ENCODE measurements around the gene CAPN12.

CAPN12 gene

GRCh38 chr19:38726284-38726673 is 18.0 kb downstream of the CAPN12 start:
- ATAC-seq, result no peak
- no peaks in the 10 kb centered on the region for H3K27me3 Mint-ChIP-seq

GRCh38 chr19:38725469-38726283 is 18.6 kb downstream of the CAPN12 start:
- H3K27me3 Mint-ChIP-seq, result no peaks in the 10 kb centered on the region
- H3K4me3 Mint-ChIP-seq, result no peak overlapping the region
- no peaks in the 10 kb centered on the region for H3K9me3 Mint-ChIP-seq
- peaks cover 27% of the 10 kb centered on the region for H3K4me1 Mint-ChIP-seq
- H3K27ac Mint-ChIP-seq, result peak overlapping the region; percentile 30
- H3K36me3 Mint-ChIP-seq, result peaks cover 69% of the 10 kb centered on the region
- ATAC-seq, result no peak

More at GRCh38 chr19:38726284-38726673, 18.0 kb downstream of the CAPN12 start:
- peaks cover 23% of the 10 kb centered on the region for H3K4me1 Mint-ChIP-seq
- peak overlapping the region; percentile 30 for H3K27ac Mint-ChIP-seq
- no peak overlapping the region for H3K4me3 Mint-ChIP-seq
- peaks cover 71% of the 10 kb centered on the region for H3K36me3 Mint-ChIP-seq
- no peaks in the 10 kb centered on the region for H3K9me3 Mint-ChIP-seq

DNA sequence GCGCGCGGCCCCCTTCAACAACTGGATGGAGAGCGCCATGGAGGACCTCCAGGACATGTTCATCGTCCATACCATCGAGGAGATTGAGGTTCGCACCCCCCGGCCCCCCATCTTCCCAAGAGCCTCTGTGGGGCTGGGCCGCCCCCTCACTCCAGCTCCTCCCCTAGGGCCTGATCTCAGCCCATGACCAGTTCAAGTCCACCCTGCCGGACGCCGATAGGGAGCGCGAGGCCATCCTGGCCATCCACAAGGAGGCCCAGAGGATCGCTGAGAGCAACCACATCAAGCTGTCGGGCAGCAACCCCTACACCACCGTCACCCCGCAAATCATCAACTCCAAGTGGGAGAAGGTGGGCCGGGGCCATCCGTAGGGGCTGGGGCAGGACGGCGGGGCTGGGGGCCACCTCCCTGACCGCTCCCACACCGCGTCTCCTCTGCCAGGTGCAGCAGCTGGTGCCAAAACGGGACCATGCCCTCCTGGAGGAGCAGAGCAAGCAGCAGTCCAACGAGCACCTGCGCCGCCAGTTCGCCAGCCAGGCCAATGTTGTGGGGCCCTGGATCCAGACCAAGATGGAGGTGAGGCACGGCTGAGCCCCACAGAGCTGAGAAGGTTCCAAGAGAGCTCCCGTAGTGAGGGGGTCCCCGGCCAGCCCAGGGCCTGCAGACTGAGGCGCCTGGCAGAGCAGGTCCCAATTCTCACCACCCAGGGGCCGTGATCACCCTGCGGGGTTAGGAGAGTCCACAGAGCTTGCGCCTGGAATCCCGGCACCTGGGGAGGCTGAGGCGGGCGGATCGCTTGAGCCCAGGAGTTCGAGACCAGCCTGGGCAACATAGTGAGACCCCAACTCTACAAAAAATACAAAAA is 20.1 kb downstream of the CAPN12 start:
- Mint-ChIP-seq H3K27me3 (no peaks in the 10 kb centered on the region), H3K27ac (no peak overlapping the region), H3K4me1 (peaks cover 19% of the 10 kb centered on the region), H3K9me3 (no peaks in the 10 kb centered on the region), H3K36me3 (peaks cover 56% of the 10 kb centered on the region), H3K4me3 (no peak overlapping the region)
- ATAC-seq, result no peak

DNA sequence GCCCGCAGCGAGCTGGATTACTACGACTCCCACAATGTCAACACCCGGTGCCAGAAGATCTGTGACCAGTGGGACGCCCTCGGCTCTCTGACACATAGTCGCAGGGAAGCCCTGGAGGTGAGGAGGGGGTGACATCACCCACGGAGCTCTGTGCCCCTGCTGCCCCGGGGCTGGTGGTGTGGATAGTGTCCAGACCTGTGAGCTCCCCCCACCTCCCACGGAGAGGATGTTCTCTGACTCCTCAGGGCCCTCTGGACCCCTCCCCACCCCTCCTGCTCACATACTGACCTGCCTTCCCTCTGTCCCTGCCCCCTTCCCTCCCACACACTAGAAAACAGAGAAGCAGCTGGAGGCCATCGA is 20.7 kb downstream of the CAPN12 start:
- Mint-ChIP-seq H3K9me3 (no peaks in the 10 kb centered on the region), H3K4me1 (peaks cover 16% of the 10 kb centered on the region), H3K27me3 (no peaks in the 10 kb centered on the region), H3K36me3 (peaks cover 56% of the 10 kb centered on the region), H3K27ac (no peak overlapping the region), H3K4me3 (no peak overlapping the region)
- no peak for ATAC-seq

DNA sequence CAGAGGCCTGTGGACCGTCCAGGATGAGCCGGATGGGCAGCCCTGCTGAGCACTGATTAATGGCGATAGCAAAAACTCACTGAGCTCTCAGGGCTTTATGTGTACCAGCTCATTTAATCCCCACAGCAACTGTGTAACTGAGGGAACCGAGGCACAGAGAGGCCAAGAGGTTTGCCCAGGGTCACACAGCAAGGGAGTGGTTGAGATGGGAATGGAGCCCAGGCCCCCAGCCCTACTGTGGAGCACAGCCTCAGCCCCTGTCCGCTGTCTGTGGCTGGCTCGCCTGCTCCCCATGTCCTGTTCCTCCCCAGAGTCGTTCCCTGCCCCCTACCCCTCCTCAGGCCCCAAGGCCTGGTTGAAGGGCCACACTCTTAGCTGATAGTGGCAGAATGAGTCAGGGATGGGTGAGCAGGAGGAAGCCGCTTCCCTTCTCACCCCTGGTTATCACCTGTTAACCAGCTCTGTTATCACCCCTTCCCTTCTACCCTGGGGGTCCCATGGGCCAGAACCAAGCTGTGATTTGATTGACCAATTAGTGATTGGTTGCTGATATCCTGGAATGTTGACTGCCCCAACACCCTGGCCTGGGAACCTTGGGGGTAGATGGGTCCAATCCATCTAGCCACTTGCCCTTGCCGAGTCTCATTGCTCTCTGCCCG is 21.2 kb downstream of the CAPN12 start:
- no peak for ATAC-seq
- H3K27me3 Mint-ChIP-seq, result no peaks in the 10 kb centered on the region

DNA sequence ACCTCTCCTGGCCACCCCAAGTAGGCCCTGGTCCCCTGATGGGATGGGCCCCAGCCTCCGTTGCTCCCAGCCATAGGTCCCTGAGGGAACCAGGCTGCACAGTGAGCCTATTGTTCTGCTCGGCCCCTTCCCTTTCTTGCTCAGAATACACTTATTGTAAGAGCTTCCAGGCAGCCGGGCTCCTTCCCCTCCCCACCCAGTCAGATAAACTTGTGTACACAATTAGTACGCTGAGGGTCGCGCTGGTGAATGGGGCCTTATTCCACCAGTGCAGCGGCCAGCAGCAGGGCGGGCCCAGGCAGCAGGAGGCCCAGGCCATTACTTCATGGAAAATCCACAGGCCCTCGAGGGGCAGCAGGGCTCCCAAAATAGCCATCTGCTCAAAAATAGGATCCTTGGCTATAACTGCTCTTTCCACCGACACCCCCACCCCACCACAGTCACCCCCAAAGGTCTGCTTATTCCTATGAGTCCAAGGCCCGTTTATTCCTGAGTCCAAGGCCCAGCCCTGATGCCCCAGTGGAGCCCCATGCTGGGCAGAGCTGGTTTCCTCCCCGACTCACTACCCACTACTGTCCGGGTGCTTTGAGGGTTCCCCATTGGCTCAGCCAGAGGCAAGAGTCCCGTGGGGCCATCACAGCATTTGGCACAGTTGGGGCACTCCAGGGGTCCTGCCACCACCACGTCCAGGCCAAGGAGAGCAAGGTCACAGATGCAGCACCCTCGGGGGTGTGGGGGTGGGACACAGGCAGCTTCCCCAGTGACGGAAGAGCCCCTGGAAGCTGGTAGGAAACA is 22.1 kb downstream of the CAPN12 start:
- no peak for ATAC-seq
- no peak overlapping the region for H3K27ac Mint-ChIP-seq
- no peaks in the 10 kb centered on the region for H3K9me3 Mint-ChIP-seq
- no peak overlapping the region for H3K4me3 Mint-ChIP-seq
- no peaks in the 10 kb centered on the region for H3K27me3 Mint-ChIP-seq
- H3K36me3 Mint-ChIP-seq, result peaks cover 58% of the 10 kb centered on the region
- peaks cover 10% of the 10 kb centered on the region for H3K4me1 Mint-ChIP-seq

More for the DNA sequence above, 21.2 kb downstream of the CAPN12 start:
- no peak overlapping the region for H3K4me3 Mint-ChIP-seq
- H3K4me1 Mint-ChIP-seq, result peaks cover 11% of the 10 kb centered on the region
- no peak overlapping the region for H3K27ac Mint-ChIP-seq
- no peaks in the 10 kb centered on the region for H3K9me3 Mint-ChIP-seq
- H3K36me3 Mint-ChIP-seq, result peaks cover 56% of the 10 kb centered on the region

GRCh38 chr19:38721496-38721895 is 22.8 kb downstream of the CAPN12 start:
- Mint-ChIP-seq H3K4me1 (peaks cover 10% of the 10 kb centered on the region), H3K4me3 (no peak overlapping the region), H3K36me3 (peaks cover 55% of the 10 kb centered on the region), H3K9me3 (no peaks in the 10 kb centered on the region), H3K27ac (peak overlapping the region; percentile 62), H3K27me3 (no peaks in the 10 kb centered on the region)
- no peak for ATAC-seq

GRCh38 chr19:38720559-38721236 is 23.6 kb downstream of the CAPN12 start:
- ATAC-seq, result peak; percentile 67
- Mint-ChIP-seq H3K27ac (peak overlapping the region; percentile 62), H3K4me1 (peaks cover 10% of the 10 kb centered on the region), H3K4me3 (no peak overlapping the region), H3K27me3 (no peaks in the 10 kb centered on the region), H3K36me3 (peaks cover 59% of the 10 kb centered on the region), H3K9me3 (no peaks in the 10 kb centered on the region)

GRCh38 chr19:38719761-38720558 is 24.3 kb downstream of the CAPN12 start:
- Mint-ChIP-seq H3K27me3 (no peaks in the 10 kb centered on the region), H3K4me3 (no peak overlapping the region), H3K27ac (peak overlapping the region; percentile 62), H3K36me3 (peaks cover 56% of the 10 kb centered on the region), H3K4me1 (peaks cover 10% of the 10 kb centered on the region), H3K9me3 (no peaks in the 10 kb centered on the region)
- ATAC-seq, result no peak

DNA sequence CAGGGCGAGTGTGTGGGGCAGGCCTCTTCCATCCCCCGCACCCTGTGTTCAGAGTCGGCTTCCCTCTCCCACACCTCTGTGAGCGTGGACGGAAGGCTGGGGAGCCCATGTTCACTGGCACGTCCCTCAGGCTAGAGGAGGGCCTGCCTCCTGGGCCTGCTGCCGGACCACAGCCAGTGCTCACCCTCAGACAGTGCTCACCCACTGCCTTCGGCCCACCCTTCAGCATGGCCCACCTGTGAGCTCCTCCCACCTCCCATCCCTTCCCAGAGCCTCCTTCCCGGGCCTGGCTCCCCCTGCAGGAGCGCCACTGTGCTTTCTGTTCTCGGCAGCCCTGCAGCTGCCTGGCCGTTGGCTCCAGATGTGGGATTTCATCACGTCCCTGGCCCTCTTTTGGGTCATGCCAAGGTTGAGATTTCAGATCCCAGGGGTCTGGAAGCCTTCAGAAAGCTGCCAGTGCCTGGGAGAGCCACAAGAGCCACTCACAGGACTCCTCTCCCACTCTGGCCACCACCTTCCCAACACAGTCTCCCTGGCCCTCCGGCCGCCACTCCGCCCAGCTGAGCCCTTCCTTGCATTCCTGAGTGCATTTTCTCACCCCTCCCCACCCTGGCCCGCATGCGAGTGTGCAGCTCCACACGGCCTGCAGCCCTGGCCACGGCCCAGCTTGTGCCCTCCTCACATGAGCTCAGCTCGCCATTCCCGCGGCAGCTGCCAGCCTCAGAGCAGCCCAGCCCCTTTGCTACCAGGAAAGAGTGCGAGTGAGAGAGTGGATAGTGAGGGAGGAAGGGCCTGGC is 25.3 kb downstream of the CAPN12 start:
- Mint-ChIP-seq H3K27me3 (no peaks in the 10 kb centered on the region), H3K4me3 (no peak overlapping the region), H3K36me3 (peaks cover 54% of the 10 kb centered on the region), H3K9me3 (no peaks in the 10 kb centered on the region), H3K27ac (peak overlapping the region; percentile 62), H3K4me1 (peaks cover 10% of the 10 kb centered on the region)
- ATAC-seq, result no peak

- ATAC-seq, result no peak
- Mint-ChIP-seq H3K27ac (no peak overlapping the region), H3K4me3 (no peak overlapping the region)
Measured at GRCh38 chr19:38717855-38718254, 26.4 kb downstream of the CAPN12 start.

DNA sequence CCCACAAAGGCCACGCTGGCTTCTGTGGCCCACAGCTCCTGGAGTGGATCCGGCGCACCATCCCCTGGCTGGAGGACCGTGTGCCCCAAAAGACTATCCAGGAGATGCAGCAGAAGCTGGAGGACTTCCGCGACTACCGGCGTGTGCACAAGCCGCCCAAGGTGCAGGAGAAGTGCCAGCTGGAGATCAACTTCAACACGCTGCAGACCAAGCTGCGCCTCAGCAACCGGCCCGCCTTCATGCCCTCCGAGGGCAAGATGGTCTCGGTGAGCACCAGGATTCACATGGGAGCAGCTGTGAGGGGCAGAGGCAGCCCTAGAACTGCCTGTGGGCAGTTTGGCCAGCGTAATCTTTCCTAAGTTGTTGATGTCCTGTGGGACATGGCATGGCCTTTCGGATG is 27.2 kb downstream of the CAPN12 start:
- Mint-ChIP-seq H3K36me3 (peaks cover 48% of the 10 kb centered on the region), H3K27me3 (no peaks in the 10 kb centered on the region)

More at GRCh38 chr19:38717855-38718254, 26.4 kb downstream of the CAPN12 start:
- H3K9me3 Mint-ChIP-seq, result no peaks in the 10 kb centered on the region
- peaks cover 52% of the 10 kb centered on the region for H3K36me3 Mint-ChIP-seq
- H3K27me3 Mint-ChIP-seq, result no peaks in the 10 kb centered on the region
- H3K4me1 Mint-ChIP-seq, result peaks cover 10% of the 10 kb centered on the region

DNA sequence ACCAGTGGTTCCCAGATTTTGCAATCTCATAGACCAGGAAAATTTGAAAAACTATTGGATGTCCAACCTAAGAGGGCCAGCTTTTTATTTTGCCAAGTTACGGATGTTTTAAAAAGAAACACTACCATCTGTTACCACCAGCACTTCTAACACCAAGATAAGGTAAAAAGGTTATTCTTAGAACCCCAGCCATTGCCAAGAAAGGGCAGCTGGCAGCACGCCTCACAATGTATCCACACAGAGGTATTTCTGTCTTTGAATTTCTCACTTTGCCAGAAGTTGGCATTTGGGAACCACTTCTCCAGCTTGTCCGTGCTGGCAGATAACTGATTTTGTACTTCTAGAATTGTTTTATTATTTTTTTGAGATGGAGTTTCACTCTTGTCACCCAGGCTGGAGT is 28.7 kb downstream of the CAPN12 start:
- Mint-ChIP-seq H3K4me1 (peaks cover 5% of the 10 kb centered on the region), H3K27ac (no peak overlapping the region), H3K4me3 (no peak overlapping the region), H3K36me3 (peaks cover 55% of the 10 kb centered on the region), H3K27me3 (no peaks in the 10 kb centered on the region), H3K9me3 (no peaks in the 10 kb centered on the region)
- no peak for ATAC-seq

More for the DNA sequence above, 27.2 kb downstream of the CAPN12 start:
- Mint-ChIP-seq H3K9me3 (no peaks in the 10 kb centered on the region), H3K27ac (no peak overlapping the region), H3K4me1 (peaks cover 10% of the 10 kb centered on the region), H3K4me3 (no peak overlapping the region)
- ATAC-seq, result no peak

Measured in stimulated activated memory B cell treated with anti-CD40 and anti-IgM and Interleukin-4, amounts not matched to agents 10 μg/mL and 1 μg/mL and 100 μg/mL, for 72 hours (primary cell).